22Rv1 (cell line): ENCODE measurements around the gene HYDIN.

Source experiments
- H3K27ac ChIP-seq: fragments of 450-650 bp; 2 replicates; pipeline ENCODE4 v1.5.1; 2017
- ZFX ChIP-seq: fragments of 450-650 bp; IDR thresholded peaks from 2 replicates; pipeline ENCODE4 v1.6.1; 2017; ENCODE audit warnings: antibody characterized with exemption, borderline replicate concordance
- TF ChIP-seq, protein P1 (sequence below): fragments of 450-650 bp; IDR thresholded peaks from 2 replicates; pipeline ENCODE4 v1.5.1; 2017; ENCODE audit warnings: mild to moderate bottlenecking

HYDIN gene

GRCh38 chr16:71201556-71201955 lies 29.0 kb downstream of the HYDIN start:
- TF ChIP-seq, protein P1, sequence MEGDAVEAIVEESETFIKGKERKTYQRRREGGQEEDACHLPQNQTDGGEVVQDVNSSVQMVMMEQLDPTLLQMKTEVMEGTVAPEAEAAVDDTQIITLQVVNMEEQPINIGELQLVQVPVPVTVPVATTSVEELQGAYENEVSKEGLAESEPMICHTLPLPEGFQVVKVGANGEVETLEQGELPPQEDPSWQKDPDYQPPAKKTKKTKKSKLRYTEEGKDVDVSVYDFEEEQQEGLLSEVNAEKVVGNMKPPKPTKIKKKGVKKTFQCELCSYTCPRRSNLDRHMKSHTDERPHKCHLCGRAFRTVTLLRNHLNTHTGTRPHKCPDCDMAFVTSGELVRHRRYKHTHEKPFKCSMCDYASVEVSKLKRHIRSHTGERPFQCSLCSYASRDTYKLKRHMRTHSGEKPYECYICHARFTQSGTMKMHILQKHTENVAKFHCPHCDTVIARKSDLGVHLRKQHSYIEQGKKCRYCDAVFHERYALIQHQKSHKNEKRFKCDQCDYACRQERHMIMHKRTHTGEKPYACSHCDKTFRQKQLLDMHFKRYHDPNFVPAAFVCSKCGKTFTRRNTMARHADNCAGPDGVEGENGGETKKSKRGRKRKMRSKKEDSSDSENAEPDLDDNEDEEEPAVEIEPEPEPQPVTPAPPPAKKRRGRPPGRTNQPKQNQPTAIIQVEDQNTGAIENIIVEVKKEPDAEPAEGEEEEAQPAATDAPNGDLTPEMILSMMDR: no peak
- TF ChIP-seq ZFX: no peak

DNA sequence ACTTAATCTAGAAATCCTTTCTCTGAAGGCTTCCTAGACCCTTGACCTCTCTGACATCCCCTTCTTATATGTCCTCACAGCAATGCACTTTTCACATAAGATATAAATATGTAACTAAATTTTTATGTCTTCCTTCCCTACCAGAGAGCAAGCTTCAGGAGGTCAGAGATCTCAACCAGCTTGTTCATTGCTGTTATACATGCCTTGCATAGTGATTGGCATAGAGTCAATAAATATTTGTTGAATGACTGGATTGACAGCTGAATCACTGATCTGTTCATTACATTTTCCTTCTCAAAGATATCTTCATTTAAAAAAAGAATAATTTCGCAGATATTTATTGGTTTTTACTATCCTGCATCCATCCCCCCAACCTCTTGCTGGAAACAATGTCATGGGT lies 29.5 kb downstream of the HYDIN start:
- TF ChIP-seq, protein P1: no peak
- no peak for TF ChIP-seq ZFX
- H3K27ac ChIP-seq: no peak overlapping the region

More at GRCh38 chr16:71201556-71201955, 29.0 kb downstream of the HYDIN start:
- H3K27ac ChIP-seq: no peak overlapping the region

GRCh38 chr16:71198408-71198807 lies 32.1 kb downstream of the HYDIN start:
- no peak for TF ChIP-seq ZFX
- TF ChIP-seq, protein P1: no peak

GRCh38 chr16:71192387-71192786 lies 38.1 kb downstream of the HYDIN start:
- TF ChIP-seq, protein P1: no peak
- TF ChIP-seq ZFX: no peak
- H3K27ac ChIP-seq: no peak overlapping the region

More at GRCh38 chr16:71198408-71198807, 32.1 kb downstream of the HYDIN start:
- H3K27ac ChIP-seq: no peak overlapping the region

DNA sequence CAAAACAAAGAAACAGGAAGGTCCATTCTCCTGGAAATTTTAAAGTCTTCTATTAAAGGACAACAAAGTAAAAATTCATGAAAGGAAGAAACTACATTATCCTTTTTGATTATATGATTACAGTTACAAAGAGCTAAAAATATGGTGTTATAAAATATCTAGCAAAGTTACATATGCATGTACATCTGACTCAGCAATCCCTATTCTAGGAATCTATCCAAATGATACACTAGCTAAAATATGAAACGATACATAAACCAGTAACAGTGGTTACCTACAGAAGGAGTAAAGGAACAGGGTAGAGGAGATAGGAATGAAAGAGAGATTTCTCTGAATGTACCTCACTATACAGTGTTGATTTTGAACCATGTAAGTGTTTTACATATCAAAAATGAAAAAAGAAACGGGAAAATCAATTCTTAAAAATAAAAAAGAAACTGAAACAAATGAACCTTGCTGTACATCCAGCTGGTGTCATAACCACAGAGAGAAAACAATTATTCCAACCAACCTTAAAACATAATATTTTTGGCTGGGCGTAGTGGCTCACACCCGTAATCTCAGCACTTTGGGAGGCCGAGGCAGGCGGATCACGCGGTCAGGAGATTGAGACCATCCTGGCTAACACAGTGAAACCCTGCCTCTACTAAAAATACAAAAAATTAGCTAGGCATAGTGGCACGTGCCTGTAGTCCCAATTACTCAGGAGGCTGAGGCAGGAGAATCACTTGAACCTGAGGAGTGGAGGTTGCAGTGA lies 41.4 kb downstream of the HYDIN start:
- TF ChIP-seq ZFX: no peak
- TF ChIP-seq, protein P1: no peak
- H3K27ac ChIP-seq: no peak overlapping the region

DNA sequence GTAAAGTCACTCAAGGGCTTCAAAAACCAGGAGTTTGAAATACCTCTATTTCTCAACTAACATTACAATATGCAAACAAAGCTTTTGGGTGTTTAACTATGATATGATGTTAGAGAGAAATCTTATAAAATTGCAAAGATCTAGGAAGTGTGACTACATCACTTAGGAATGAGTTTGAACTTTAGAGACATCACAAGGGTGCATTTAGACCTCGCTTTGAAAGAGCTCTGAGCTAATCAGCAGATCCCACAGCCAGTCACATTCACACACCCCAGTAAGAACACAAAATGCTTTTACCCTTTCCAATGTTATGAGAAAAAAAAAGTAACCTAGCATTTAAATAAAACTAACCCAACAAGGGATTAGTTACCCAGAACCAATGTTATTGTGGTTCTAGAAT lies 45.2 kb downstream of the HYDIN start:
- TF ChIP-seq ZFX: no peak
- TF ChIP-seq, protein P1: no peak
- H3K27ac ChIP-seq: no peak overlapping the region

GRCh38 chr16:71179569-71179968 lies 51.0 kb downstream of the HYDIN start:
- no peak overlapping the region for H3K27ac ChIP-seq
- TF ChIP-seq, protein P1: no peak
- TF ChIP-seq ZFX: no peak
